Activated naive CD8-positive, alpha-beta T cell treated with anti-CD3 and anti-CD28 coated beads, Interleukin-2, amount 50 U/mL, for 24 hours (primary cell): Measurements from ENCODE around the gene DVL1.

Experiments used
- ATAC-seq: fragments of 150-1000 bp; cut with Tn5 transposase; one replicate; pipeline ENCODE4 v1.10.0; 2021
- DNase-seq: peaks from one replicate; pipeline ENCODE4 v3.0.0; 2021
- H3K27ac Mint-ChIP-seq: one replicate; pipeline ENCODE4 v1.8.0; 2021; ENCODE audit warnings: mild to moderate bottlenecking, mixed read lengths
- H3K27me3 Mint-ChIP-seq: one replicate; pipeline ENCODE4 v1.8.0; 2021; ENCODE audit warnings: mixed read lengths
- H3K36me3 Mint-ChIP-seq: one replicate; pipeline ENCODE4 v1.8.0; 2021; ENCODE audit warnings: low read depth, mixed read lengths
- H3K4me1 Mint-ChIP-seq: one replicate; pipeline ENCODE4 v1.8.0; 2021; ENCODE audit warnings: mixed read lengths
- H3K4me3 Mint-ChIP-seq: one replicate; pipeline ENCODE4 v1.8.0; 2021; ENCODE audit warnings: mild to moderate bottlenecking, moderate library complexity, mixed read lengths
- H3K9me3 Mint-ChIP-seq: one replicate; pipeline ENCODE4 v1.8.0; 2021; ENCODE audit warnings: mixed read lengths

Gene DVL1

DNA sequence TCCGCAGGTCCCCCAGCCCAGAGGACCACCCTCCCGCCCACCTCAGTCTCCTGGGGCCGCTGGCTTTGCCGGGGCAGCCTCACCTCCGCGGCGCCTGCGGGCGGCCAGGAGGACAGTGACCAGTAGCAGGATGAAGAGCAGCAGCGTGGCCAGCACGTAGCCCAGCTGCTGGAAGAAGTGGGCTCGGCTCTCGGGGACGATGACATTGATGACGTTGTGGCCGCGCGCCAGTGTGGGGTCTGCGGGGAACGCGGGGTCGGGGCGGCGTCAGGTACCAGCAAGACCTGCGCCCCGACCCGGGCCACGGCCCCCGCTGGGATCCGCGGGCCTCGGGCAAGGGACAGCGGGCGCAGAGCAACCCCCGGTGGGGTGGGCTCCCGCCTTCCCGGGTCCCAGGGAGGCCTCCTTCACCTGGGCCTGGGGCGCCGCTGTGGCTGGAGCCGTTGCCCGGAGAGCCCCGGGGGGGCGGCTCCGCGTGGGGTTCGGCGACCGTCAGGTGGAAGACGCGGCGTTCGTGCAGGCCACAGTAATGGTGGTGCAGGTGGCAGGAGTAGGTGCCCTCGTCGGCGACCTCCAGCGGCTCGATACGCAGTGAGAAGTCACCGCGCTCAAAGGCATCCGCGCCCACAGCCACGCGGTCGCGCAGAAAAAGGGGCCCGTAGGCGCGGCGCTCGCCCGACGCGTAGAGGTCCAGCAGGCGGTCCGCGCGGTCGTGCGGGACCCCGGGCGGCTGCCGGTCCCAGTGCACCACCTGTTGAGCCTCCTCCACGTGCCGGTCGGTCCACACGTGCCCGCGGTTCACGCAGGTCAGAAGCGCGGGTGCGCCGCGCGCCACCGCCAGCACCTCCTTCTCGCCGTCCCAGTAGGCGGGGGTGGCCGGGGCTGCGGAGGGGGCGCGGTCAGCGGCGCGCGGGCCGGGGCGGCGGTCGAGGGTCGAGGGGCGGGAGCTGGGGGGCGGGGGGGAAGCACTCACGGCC is 5.3 kb upstream of the DVL1 start:
- peaks cover 23% of the 10 kb centered on the region for H3K4me1 Mint-ChIP-seq
- H3K36me3 Mint-ChIP-seq, result no peaks in the 10 kb centered on the region
- DNase-seq (no peak), ATAC-seq (no peak)
- no peak overlapping the region for H3K27ac Mint-ChIP-seq
- H3K4me3 Mint-ChIP-seq, result no peak overlapping the region
- peaks cover 24% of the 10 kb centered on the region for H3K27me3 Mint-ChIP-seq
- no peaks in the 10 kb centered on the region for H3K9me3 Mint-ChIP-seq

DNA sequence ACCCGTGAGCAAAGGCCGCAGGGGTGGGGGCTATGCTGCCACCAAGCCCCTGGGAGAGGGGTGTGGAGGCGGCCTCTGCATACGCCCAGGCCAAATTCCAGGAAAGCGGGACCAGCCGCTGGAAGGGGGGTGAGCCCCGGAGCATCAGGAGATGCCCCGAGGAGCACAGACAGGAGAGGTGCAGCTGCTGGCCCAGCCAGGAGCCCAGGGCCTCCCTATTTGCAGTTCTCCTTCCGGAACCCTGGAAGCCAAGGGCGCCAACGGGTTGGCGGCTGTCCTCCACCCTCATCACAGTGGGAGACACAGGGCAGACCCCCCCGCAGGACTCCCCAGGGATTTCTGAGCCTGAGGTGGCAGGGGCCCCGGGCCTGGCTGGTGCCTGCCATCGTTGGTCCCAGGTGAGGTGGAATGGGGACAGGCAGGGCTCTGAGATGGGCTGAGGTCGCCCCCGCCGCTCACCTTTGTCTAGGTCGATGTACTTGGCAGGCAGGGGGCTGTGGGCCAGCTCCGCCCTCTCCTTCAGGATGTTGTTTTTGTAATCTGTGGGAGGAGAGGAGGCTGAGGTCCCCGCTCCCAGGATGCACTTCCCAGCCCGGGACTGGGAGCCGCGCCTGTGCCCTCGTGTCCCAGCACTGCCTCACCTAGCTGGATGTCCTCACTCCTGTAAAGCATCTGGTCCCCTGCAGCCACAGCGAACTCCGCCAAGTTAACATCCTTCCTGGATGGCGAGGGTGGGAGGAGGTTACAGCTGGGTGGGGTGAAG is 4.4 kb upstream of the DVL1 start:
- DNase-seq, result no peak
- no peak overlapping the region for H3K27ac Mint-ChIP-seq
- H3K4me3 Mint-ChIP-seq, result no peak overlapping the region
- H3K4me1 Mint-ChIP-seq, result peaks cover 15% of the 10 kb centered on the region
- peaks cover 20% of the 10 kb centered on the region for H3K27me3 Mint-ChIP-seq
- H3K9me3 Mint-ChIP-seq, result no peaks in the 10 kb centered on the region
- H3K36me3 Mint-ChIP-seq, result no peaks in the 10 kb centered on the region
- no peak for ATAC-seq

DNA sequence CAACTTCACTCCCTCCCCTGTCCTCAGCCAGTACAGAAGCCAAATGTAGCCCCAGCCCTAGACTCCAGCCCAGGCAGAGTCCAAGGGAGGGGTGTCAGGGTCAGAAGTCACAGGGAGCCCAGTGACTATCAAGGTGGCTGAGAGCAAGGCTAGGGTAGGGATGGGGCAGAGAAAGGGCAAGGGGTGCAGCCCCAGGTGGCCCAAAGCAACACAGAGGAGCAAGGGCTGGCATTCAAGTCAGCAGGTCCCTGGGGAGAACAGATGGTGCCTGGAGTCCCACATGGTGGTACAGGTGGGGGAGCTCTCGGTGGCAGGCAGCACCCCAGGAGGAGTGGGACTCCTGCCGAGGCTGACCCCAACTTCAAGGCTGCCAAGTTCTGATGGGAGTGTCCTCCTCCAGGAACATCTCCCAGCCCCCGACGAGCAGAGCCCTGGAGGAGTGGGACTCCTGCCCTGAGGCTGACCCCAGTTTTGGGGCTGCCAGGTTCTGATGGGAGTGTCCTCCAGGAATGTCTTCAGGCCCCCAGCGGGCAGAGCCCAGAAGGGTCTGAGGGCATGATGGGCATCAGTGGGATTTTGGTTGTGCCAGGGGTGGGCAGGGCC is 3.7 kb upstream of the DVL1 start:
- ATAC-seq, result no peak
- H3K27ac Mint-ChIP-seq, result no peak overlapping the region
- H3K4me1 Mint-ChIP-seq, result peaks cover 11% of the 10 kb centered on the region
- no peaks in the 10 kb centered on the region for H3K36me3 Mint-ChIP-seq
- peaks cover 20% of the 10 kb centered on the region for H3K27me3 Mint-ChIP-seq
- no peaks in the 10 kb centered on the region for H3K9me3 Mint-ChIP-seq
- DNase-seq, result no peak
- H3K4me3 Mint-ChIP-seq, result no peak overlapping the region

DNA sequence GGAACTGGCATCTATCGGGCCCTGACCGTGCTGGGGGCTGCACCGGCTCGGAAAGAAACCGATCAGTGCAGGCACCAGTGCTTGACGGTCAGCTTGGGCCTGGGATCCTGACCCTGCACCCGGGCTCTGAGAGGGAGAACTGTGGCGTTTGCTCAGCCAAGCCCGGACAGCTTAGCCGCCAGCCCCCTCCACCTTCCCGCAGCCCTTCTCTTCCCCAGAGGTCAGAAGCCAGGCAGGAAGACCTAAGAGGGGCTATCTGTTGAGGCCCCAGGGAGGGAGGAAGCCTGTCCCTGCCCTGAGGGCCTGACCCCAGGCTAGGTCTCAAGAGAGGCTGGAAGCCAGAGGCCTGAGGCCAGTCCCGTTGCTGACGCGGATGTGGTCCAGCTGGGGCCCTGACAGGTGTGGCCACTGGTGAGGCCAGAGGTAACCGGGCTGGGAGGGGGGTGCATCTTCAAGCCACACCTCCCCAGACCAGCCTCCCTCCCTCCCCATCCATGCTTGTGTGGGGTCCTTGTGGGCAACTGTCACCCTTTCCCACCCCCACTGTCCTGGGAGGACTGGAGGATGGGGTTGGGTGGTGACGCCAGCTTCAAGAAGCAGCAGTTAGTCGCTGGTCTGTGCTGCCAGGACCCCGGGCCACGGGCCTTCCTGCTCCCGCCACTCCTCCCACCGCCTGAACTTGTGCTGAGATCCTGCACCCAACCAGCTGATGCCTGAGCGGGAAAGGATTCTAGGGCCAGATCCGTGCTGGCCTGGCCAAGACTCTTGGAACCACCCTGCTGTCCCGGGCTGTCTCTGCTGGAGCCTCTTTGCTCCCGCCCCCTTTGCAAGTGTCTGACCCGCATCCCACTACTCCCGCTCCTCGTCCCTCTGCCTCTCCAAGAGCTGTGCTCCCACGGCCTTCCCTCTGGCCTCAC is 2.6 kb upstream of the DVL1 start:
- H3K4me1 Mint-ChIP-seq, result peaks cover 20% of the 10 kb centered on the region
- no peak for DNase-seq
- H3K27me3 Mint-ChIP-seq, result peaks cover 20% of the 10 kb centered on the region
- no peaks in the 10 kb centered on the region for H3K9me3 Mint-ChIP-seq
- H3K4me3 Mint-ChIP-seq, result peak overlapping the region; percentile 57
- ATAC-seq, result no peak
- H3K27ac Mint-ChIP-seq, result peak overlapping the region; percentile 42
- no peaks in the 10 kb centered on the region for H3K36me3 Mint-ChIP-seq

DNA sequence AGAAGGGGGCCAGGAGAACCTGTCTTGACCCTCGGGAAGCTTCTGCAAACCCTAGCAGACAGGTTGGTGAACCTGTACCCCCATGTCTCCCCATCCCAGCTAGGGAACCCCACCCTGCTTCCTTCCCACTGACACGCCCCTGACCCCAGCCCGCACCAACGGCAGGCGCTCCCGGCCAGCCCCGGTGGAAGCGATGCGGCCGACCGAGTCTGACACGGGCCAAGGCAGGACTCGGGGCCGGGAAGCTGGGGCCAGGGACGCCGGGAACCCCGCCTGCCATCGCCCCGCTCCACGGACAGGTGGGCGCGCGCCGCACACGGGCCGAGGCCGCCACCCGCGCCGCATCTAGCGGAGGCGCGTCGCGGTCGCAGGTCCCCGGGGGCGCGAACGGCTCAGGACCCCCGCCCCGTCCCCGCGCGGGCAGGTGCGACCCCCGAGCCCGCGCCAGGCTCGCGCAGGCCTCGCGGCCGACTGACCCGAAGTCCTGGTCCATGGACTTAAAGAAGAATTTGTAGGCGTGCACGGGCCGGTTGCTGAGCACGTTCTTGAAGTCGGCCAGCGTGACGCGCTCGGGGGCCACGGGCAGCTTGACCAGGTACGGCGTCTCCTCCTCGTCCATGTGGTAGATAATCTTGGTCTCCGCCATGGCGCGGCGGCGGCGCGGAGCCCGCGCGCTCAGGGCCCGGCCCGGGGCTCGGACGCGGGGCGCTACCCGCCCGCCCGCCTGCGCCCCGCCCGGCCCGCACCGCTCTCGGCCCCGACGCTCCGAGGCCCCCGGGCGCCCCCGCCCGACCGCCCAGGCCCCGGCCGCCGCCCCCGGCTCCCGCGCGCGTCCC is 580 bp downstream of the DVL1 start:
- no peak for DNase-seq
- peaks cover 12% of the 10 kb centered on the region for H3K27me3 Mint-ChIP-seq
- no peaks in the 10 kb centered on the region for H3K36me3 Mint-ChIP-seq
- H3K4me1 Mint-ChIP-seq, result peaks cover 23% of the 10 kb centered on the region
- H3K4me3 Mint-ChIP-seq, result peak overlapping the region; percentile 77
- peak overlapping the region; percentile 31 for H3K27ac Mint-ChIP-seq
- peak; percentile 9 for ATAC-seq
- H3K9me3 Mint-ChIP-seq, result no peaks in the 10 kb centered on the region

DNA sequence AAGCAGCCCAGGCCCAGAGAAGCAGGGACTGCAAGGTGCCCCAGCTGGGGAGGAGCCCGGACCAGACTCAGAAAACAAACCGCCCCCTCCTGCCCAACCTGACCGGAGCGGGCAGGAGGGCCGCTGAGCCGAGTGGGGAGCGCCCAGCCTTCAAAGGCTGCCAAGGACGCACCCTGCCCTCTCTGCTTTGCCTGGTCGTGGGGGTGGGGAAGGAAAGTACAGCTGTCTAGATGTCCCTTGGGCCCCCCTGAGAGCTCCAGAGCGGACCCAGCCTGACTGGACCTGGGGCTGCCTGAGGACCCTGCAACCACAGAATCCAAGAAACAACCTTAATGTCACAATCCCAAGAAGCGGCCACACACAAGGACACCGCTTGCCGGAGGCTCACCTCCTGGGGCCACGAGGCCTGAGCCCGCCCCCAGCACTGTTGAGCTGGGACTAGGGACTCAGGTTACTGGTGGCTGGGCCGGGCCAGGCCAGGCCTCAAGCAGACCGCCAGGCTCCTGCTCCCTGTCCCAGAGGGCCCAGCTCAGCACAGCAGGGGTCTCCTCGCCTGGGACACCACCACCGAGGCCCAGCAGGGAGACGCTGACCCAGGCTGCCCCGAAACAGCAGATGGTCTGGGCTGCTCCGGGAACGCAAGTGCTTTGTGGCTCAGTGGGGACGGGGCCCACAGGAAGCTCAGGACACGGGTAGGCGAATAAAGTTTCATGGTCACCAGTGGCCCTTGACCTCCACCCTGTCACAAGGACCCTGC is 1.4 kb downstream of the DVL1 start:
- Mint-ChIP-seq H3K4me1 (peaks cover 23% of the 10 kb centered on the region), H3K27me3 (peaks cover 9% of the 10 kb centered on the region), H3K27ac (peak overlapping the region; percentile 31), H3K9me3 (no peaks in the 10 kb centered on the region), H3K4me3 (peak overlapping the region; percentile 77), H3K36me3 (no peaks in the 10 kb centered on the region)
- DNase-seq (no peak), ATAC-seq (no peak)

DNA sequence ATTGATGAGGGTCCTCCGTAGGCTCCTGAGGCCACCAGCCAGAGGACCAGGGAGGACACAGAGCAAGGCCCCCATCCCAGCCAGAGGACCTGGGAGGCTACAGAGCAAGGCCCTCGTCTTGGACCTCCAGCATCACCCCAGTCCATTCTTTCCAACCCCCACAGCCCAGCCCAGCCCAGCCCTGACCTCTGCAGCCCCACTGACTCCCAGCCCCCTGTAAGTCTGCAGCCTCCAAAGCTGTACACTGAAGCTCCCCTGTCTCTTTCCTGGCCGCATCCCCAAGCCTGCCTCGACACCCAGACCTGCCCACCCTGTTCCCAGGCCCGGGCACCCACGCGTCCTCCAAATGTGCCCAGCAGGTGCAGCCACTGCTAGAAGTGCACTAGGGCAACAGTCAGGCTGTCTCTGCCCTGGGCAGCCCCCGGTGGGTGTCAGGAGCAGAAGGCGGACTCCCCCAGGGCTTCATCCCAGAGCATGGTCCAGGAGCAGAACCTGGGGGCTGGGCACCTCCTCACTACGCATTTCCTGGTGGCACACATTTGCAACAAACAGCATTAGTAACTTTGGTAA is 2.1 kb downstream of the DVL1 start:
- peak overlapping the region; percentile 77 for H3K4me3 Mint-ChIP-seq

DNA sequence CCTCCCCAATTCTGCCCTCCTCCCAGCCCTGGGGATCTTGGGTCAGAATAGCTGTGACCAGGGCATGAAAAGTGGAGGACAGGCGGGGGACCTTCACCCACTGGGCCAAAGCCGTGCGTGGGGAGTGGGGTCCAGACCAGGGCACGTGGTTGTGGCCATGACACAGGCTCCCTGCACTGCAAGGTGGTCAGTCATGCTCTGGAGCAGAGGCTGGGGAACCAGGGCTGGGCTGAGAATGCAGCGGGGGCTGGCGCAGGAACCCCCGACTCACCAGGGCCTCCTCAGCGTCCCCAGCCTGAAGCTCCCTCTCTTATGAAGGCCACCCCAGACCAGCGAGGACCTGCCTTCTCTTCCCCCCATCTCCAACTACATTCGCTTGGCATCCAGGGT is 2.7 kb downstream of the DVL1 start:
- Mint-ChIP-seq H3K4me3 (no peak overlapping the region), H3K27me3 (no peaks in the 10 kb centered on the region), H3K4me1 (peaks cover 14% of the 10 kb centered on the region), H3K9me3 (no peaks in the 10 kb centered on the region), H3K36me3 (peaks cover under 1% of the 10 kb centered on the region), H3K27ac (no peak overlapping the region)
- DNase-seq (no peak), ATAC-seq (no peak)

More for the DNA sequence above, 2.1 kb downstream of the DVL1 start:
- no peak overlapping the region for H3K27ac Mint-ChIP-seq
- no peaks in the 10 kb centered on the region for H3K36me3 Mint-ChIP-seq
- ATAC-seq (no peak), DNase-seq (no peak)
- peaks cover 15% of the 10 kb centered on the region for H3K4me1 Mint-ChIP-seq
- no peaks in the 10 kb centered on the region for H3K9me3 Mint-ChIP-seq
- H3K27me3 Mint-ChIP-seq, result peaks cover 1% of the 10 kb centered on the region

DNA sequence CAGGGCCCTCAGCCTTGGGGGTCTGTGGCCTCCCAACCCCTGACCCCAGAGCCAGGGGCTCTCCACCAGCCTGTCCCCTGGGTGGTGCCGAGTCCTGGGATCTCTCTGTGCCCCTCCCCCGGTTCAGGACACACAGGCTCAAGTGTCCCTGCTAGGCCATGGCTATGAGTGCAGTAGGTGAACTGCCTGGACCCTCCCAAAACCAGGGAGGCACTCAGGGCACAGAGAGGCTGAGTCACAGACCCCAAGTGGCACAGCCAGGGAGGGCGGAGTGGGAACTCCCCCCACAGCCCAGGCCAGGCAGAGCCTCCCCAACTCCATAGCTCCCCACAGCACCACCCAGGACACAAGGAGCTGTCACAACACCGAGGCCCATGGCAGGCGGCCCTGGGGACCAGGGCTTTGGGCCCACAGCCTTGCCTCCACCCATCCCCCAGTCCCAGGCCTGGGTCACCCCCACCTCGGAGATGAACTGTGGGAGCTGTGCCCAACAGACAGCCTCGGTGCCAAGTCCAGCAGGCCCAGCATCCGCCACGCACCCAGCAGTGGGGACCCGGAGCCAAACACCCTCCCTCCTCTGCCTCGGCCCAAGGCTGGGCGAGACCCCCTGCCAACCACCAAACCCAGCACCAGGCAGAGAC is 3.2 kb downstream of the DVL1 start:
- H3K36me3 Mint-ChIP-seq, result peaks cover 6% of the 10 kb centered on the region
- H3K9me3 Mint-ChIP-seq, result no peaks in the 10 kb centered on the region
- DNase-seq (no peak), ATAC-seq (no peak)
- no peak overlapping the region for H3K27ac Mint-ChIP-seq
- H3K4me1 Mint-ChIP-seq, result peaks cover 14% of the 10 kb centered on the region
- H3K4me3 Mint-ChIP-seq, result no peak overlapping the region
- H3K27me3 Mint-ChIP-seq, result no peaks in the 10 kb centered on the region

DNA sequence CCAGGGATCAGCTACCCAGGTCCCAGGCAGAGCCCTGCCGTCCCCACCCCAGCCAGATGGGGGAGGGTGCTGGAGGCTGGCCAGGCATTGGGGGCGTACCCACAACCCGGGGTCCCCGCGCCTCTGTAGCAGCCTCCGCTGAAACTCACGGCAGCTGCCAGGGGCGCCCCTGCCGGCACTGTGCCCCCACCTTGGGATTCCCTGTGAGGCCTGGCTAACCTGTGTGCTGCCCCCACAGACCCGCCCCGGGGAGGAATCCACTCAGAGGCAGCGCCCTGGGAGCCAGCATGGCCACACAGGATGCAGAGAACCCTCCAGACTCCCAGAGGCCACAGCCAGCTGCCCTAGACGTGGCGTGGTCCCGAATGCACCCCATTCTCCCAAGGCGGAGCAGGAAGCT is 3.8 kb downstream of the DVL1 start:
- Mint-ChIP-seq H3K36me3 (peaks cover 12% of the 10 kb centered on the region), H3K4me3 (no peak overlapping the region), H3K4me1 (peaks cover 14% of the 10 kb centered on the region), H3K9me3 (no peaks in the 10 kb centered on the region), H3K27ac (no peak overlapping the region), H3K27me3 (no peaks in the 10 kb centered on the region)
- no peak for DNase-seq
- no peak for ATAC-seq

DNA sequence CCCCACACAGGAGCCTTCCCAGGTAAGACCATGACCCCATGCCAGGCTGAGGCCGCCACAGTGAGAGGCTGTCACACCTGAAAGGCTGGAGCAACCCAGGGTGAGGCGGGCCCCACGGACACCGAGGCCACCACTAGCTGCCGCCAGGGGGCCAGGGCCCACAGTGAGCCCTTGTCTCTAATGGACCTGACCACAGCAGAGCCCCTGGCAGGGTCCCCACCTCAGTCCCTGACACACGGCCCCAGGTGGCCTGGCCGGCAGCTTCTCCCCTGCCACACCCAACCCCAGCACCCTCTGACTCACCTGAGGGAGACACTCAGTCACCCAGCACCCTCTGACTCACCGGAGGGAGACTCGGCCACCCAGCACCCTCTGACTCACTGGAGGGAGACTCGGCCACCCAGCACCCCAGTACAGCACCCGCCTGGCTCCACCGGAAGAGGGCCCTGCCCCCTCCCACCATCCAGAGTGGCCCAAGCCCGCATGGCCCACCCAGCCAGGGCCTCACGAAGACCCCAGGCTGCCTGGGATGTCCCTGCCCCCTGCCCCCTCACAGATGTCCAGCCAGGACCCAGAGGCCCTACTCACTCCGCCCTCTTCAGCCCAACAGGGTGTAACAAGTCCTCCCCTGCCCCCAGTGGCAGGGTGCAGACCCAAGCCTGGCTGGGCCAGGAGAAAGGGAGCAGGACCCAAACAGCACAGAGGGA is 4.4 kb downstream of the DVL1 start:
- Mint-ChIP-seq H3K27ac (no peak overlapping the region), H3K9me3 (no peaks in the 10 kb centered on the region), H3K36me3 (peaks cover 13% of the 10 kb centered on the region), H3K4me3 (no peak overlapping the region), H3K27me3 (no peaks in the 10 kb centered on the region), H3K4me1 (peaks cover 14% of the 10 kb centered on the region)
- ATAC-seq (peak; percentile 88), DNase-seq (peak; percentile 64)
